HEK293 (cell line): ENCODE measurements around the gene MESD.

ENCODE experiments used
- CTCF ChIA-PET: fragments of 350-600 bp; formaldehyde crosslinking; extraction: SDS; loops from one replicate; lab custom pipeline; 2021; ENCODE audit warnings: antibody characterized with exemption; lab: Yijun Ruan, JAX
- POLR2A ChIA-PET: fragments of 300-600 bp; formaldehyde crosslinking; extraction: SDS; loops from one replicate; lab custom pipeline; 2020; ENCODE audit warnings: antibody characterized with exemption, inconsistent platforms; lab: Yijun Ruan, JAX
- H3K27ac ChIP-seq: fragments of 200-500 bp; sonication (Bioruptor generic); 2 replicates; pipeline ENCODE4 v1.5.1; 2014; ENCODE audit warnings: low read depth, low read length, control low read depth, inconsistent platforms; ENCODE audit errors: extremely low read depth
- H3K36me3 ChIP-seq, 2 experiments: fragments of 200-500 bp in 1 of 2; sonication (Bioruptor generic) in 1 of 2; 1 replicate in 1 of 2; 2 replicates in 1 of 2; pipeline ENCODE4 v1.5.1; 2014 to 2017; ENCODE audit warnings: inconsistent platforms in 2 of 2, low read length in 2 of 2; ENCODE audit not compliant: control insufficient read depth in 2 of 2, insufficient read depth in 1 of 2
- H3K4me1 ChIP-seq: fragments of 200-500 bp; sonication (Bioruptor generic); 2 replicates; pipeline ENCODE4 v1.5.1; 2014; ENCODE audit warnings: mild to moderate bottlenecking, low read length, inconsistent platforms; ENCODE audit not compliant: control insufficient read depth, insufficient read depth
- H3K4me3 ChIP-seq: 2 replicates; pipeline ENCODE4 v1.5.1; 2011; ENCODE audit warnings: low read depth, mild to moderate bottlenecking, control low read depth, low read length, moderate library complexity
- H3K9me3 ChIP-seq: fragments of 200-500 bp; sonication (Bioruptor generic); 2 replicates; pipeline ENCODE4 v1.5.1; 2014; ENCODE audit warnings: low read depth, low read length, inconsistent platforms; ENCODE audit not compliant: control insufficient read depth, insufficient read depth
- EGR2 ChIP-seq: fragments of 450-650 bp; formaldehyde crosslinking; IDR thresholded peaks from 2 replicates; pipeline ENCODE4 v1.5.1; 2016; ENCODE audit warnings: low read depth, missing biosample characterization, missing genetic modification characterization
- KLF17 ChIP-seq: fragments of 450-650 bp; formaldehyde crosslinking; IDR thresholded peaks from 2 replicates; pipeline ENCODE4 v1.5.1; 2016; ENCODE audit warnings: missing biosample characterization, missing genetic modification characterization
- MEIS1 ChIP-seq: sonication (generic); formaldehyde crosslinking; IDR thresholded peaks from 2 replicates; pipeline ENCODE4 v1.8.1; 2022; ENCODE audit warnings: missing genetic modification reagents, mild to moderate bottlenecking, borderline replicate concordance
- OVOL3 ChIP-seq: fragments of 450-650 bp; formaldehyde crosslinking; IDR thresholded peaks from 2 replicates; pipeline ENCODE4 v1.5.1; 2016; ENCODE audit warnings: missing biosample characterization, missing genetic modification characterization
- ZBTB17 ChIP-seq: fragments of 450-650 bp; formaldehyde crosslinking; IDR thresholded peaks from 2 replicates; pipeline ENCODE4 v1.5.1; 2016; ENCODE audit warnings: missing biosample characterization, missing genetic modification characterization
- ZBTB21 ChIP-seq: fragments of 450-650 bp; formaldehyde crosslinking; IDR thresholded peaks from 2 replicates; pipeline ENCODE4 v1.5.1; 2017; ENCODE audit warnings: missing biosample characterization, missing genetic modification characterization
- ZFHX2 ChIP-seq: fragments of 450-650 bp; formaldehyde crosslinking; conservative IDR thresholded peaks from 2 replicates; pipeline ENCODE4 v1.5.1; 2016; ENCODE audit warnings: missing biosample characterization, missing genetic modification characterization
- ZNF138 ChIP-seq: fragments of 450-650 bp; formaldehyde crosslinking; IDR thresholded peaks from 2 replicates; pipeline ENCODE4 v1.5.1; 2016; ENCODE audit warnings: missing biosample characterization, missing genetic modification characterization, borderline replicate concordance
- ZNF561 ChIP-seq: fragments of 450-650 bp; IDR thresholded peaks from 2 replicates; pipeline ENCODE4 v1.5.1; 2018; ENCODE audit warnings: missing biosample characterization, missing genetic modification characterization, borderline replicate concordance
- ZNF571 ChIP-seq: fragments of 450-650 bp; formaldehyde crosslinking; IDR thresholded peaks from 2 replicates; pipeline ENCODE4 v1.5.0; 2017; ENCODE audit warnings: missing biosample characterization, missing genetic modification characterization
- ZNF621 ChIP-seq: fragments of 450-650 bp; formaldehyde crosslinking; IDR thresholded peaks from 2 replicates; pipeline ENCODE4 v1.5.1; 2017; ENCODE audit warnings: missing biosample characterization, missing genetic modification characterization
- ZNF692 ChIP-seq: fragments of 450-650 bp; formaldehyde crosslinking; IDR thresholded peaks from 2 replicates; pipeline ENCODE4 v1.5.1; 2016; ENCODE audit warnings: missing biosample characterization, missing genetic modification characterization
- TF ChIP-seq, protein P1 (sequence below): sonication (generic); formaldehyde crosslinking; IDR thresholded peaks from 2 replicates; pipeline ENCODE4 v1.8.1; 2022; ENCODE audit warnings: mild to moderate bottlenecking, moderate library complexity, missing genetic modification reagents
- TF ChIP-seq, protein P2 (sequence below): fragments of 450-650 bp; formaldehyde crosslinking; IDR thresholded peaks from 2 replicates; pipeline ENCODE4 v1.5.1; 2016; ENCODE audit warnings: missing biosample characterization, missing genetic modification characterization

Gene MESD

DNA sequence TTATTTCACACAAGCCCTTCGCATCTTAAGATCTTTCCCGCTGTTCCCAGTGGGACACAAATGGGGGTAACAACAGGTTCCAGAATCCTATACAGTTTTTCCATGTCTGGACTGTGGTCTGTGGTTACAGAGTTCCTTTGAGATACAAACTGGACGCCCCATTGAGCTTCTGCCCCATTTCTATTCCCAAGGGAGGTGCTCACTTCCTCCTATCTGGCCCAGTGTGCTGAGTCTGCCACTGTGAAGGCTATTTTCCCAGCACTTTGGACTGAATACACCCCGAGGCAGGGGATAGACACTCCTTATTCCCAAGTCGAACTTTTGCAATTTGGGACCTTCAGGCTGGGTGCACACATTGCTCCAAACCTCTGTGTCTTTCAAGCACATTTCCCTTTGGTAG is 44.0 kb downstream of the MESD start:
- Histone ChIP-seq H3K27ac (no peak overlapping the region), H3K36me3 (peaks cover 0 to 44% of the 10 kb centered on the region in 2 experiments; a peak in 1 of 3 replicates), H3K4me3 (no peak overlapping the region), H3K4me1 (no peaks in the 10 kb centered on the region), H3K9me3 (no peaks in the 10 kb centered on the region)
- POLR2A ChIA-PET = no interaction called here
- TF ChIP-seq ZBTB17 (no peak), ZNF692 (tag by site-specific recombination) (no peak), ZNF561 (tag by site-specific recombination) (no peak), ZNF138 (tag by site-specific recombination) (no peak)
- CTCF ChIA-PET = interaction anchor here (0.6 to 1.6 kb wide), 4 partner anchors 11 to 480 kb away, joined by 3 to 5 read pairs (median 4); no protein-coding TSS in a partner anchor

GRCh38 chr15:80944818-80945217 is 44.8 kb downstream of the MESD start:
- POLR2A ChIA-PET = no interaction called here
- Histone ChIP-seq H3K36me3 (peaks cover 0 to 41% of the 10 kb centered on the region in 2 experiments; a peak in 1 of 3 replicates), H3K4me1 (no peaks in the 10 kb centered on the region), H3K4me3 (no peak overlapping the region), H3K27ac (no peak overlapping the region), H3K9me3 (no peaks in the 10 kb centered on the region)
- no peak for TF ChIP-seq OVOL3
- TF ChIP-seq ZNF571 = no peak
- no peak for TF ChIP-seq ZNF621 (tag by site-specific recombination)
- TF ChIP-seq, protein P1, sequence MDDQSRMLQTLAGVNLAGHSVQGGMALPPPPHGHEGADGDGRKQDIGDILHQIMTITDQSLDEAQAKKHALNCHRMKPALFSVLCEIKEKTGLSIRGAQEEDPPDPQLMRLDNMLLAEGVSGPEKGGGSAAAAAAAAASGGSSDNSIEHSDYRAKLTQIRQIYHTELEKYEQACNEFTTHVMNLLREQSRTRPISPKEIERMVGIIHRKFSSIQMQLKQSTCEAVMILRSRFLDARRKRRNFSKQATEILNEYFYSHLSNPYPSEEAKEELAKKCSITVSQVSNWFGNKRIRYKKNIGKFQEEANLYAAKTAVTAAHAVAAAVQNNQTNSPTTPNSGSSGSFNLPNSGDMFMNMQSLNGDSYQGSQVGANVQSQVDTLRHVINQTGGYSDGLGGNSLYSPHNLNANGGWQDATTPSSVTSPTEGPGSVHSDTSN (CRISPR knock-in tag) = no peak
- TF ChIP-seq, protein P2, sequence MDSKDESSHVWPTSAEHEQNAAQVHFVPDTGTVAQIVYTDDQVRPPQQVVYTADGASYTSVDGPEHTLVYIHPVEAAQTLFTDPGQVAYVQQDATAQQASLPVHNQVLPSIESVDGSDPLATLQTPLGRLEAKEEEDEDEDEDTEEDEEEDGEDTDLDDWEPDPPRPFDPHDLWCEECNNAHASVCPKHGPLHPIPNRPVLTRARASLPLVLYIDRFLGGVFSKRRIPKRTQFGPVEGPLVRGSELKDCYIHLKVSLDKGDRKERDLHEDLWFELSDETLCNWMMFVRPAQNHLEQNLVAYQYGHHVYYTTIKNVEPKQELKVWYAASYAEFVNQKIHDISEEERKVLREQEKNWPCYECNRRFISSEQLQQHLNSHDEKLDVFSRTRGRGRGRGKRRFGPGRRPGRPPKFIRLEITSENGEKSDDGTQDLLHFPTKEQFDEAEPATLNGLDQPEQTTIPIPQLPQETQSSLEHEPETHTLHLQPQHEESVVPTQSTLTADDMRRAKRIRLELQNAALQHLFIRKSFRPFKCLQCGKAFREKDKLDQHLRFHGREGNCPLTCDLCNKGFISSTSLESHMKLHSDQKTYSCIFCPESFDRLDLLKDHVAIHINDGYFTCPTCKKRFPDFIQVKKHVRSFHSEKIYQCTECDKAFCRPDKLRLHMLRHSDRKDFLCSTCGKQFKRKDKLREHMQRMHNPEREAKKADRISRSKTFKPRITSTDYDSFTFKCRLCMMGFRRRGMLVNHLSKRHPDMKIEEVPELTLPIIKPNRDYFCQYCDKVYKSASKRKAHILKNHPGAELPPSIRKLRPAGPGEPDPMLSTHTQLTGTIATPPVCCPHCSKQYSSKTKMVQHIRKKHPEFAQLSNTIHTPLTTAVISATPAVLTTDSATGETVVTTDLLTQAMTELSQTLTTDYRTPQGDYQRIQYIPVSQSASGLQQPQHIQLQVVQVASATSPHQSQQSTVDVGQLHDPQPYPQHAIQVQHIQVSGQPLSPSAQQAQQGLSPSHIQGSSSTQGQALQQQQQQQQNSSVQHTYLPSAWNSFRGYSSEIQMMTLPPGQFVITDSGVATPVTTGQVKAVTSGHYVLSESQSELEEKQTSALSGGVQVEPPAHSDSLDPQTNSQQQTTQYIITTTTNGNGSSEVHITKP (tag by site-specific recombination) = no peak
- CTCF ChIA-PET = interaction anchor here (1.2 kb wide), 1 partner anchor 88 kb away, joined by 3 read pairs; no protein-coding TSS in a partner anchor

DNA sequence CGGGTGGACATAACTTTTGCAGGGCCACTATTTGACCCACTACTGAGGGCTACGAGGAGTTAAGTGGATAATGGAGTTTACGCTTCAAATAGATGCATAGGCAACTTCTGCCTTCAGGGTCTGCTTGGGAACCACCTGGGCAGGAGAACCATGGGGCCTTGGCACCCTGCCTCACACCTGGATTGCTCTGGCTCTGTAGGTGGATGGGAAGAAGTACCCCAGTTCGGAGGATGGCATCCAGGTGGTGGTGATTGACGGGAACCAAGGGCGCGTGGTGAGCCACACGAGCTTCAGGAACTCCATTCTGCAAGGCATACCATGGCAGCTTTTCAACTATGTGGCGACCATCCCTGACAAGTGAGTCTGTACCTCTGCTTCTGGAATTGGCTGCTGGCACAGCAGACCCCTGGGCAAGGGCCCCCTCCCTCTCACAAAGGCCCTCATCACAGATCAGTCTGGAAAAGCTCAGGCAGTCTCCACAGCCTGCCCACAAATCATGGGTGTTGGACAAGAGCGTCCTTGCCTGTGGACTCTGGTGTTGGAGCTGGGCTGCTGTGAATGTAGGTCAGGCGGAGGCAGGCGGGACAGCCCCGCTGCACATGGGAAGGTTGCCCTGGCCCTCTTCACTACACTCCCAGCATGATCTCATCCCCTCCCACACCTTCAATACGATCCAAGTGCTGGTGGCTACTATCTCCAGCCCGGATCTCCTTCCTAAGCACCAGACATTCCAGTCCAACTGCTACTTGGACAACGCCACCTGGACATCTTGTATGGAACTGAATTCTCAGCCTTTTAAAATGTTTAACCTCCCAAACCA is 46.7 kb downstream of the MESD start:
- ChIA-PET CTCF (interaction anchor here (0.7 kb wide), 1 partner anchor 323 kb away, joined by 4 read pairs; no protein-coding TSS in a partner anchor), POLR2A (no interaction called here)
- Histone ChIP-seq H3K27ac (no peak overlapping the region), H3K4me3 (no peak overlapping the region), H3K4me1 (no peaks in the 10 kb centered on the region), H3K36me3 (peaks cover 0 to 23% of the 10 kb centered on the region in 2 experiments; a peak in 1 of 3 replicates), H3K9me3 (no peaks in the 10 kb centered on the region)
- TF ChIP-seq ZFHX2 = peak; percentile 56
- TF ChIP-seq ZBTB21 (tag by site-specific recombination) = no peak
- no peak for TF ChIP-seq MEIS1 (CRISPR knock-in tag)
- TF ChIP-seq EGR2 (tag by site-specific recombination) = peak; percentile 64; the same call in 1 of the 2 replicates
- 0 out of 2 replicates have a peak, but pooled peaks have one; percentile 54 for TF ChIP-seq KLF17
